Rectal smooth muscle tissue (tissue), 1 donor: ENCODE measurements around the gene ENOSF1.

Experiments
- H3K27ac ChIP-seq: one replicate; pipeline ENCODE4 v1.7.0; 2013; ENCODE audit warnings: low read depth, low read length, inconsistent platforms
- H3K27me3 ChIP-seq: one replicate; pipeline ENCODE4 v1.7.0; 2013; ENCODE audit warnings: low read length; ENCODE audit not compliant: control insufficient read depth, insufficient read depth
- H3K36me3 ChIP-seq: one replicate; pipeline ENCODE4 v1.7.0; 2013; ENCODE audit warnings: low read length; ENCODE audit not compliant: control insufficient read depth, insufficient read depth
- H3K4me1 ChIP-seq: one replicate; pipeline ENCODE4 v1.7.0; 2013; ENCODE audit warnings: low read length; ENCODE audit not compliant: control insufficient read depth, insufficient read depth
- H3K4me3 ChIP-seq: one replicate; pipeline ENCODE4 v1.7.0; 2013; ENCODE audit warnings: low read length
- H3K9ac ChIP-seq: one replicate; pipeline ENCODE4 v1.7.0; 2013; ENCODE audit warnings: low read length

Gene ENOSF1

GRCh38 chr18:647304-647703 lies 65.1 kb downstream of the ENOSF1 start:
- Histone ChIP-seq H3K9ac (no peak overlapping the region), H3K4me1 (no peaks in the 10 kb centered on the region)

GRCh38 chr18:644395-645004 lies 67.9 kb downstream of the ENOSF1 start:
- H3K36me3 ChIP-seq: no peaks in the 10 kb centered on the region
- no peaks in the 10 kb centered on the region for H3K4me1 ChIP-seq
- H3K9ac ChIP-seq: no peak overlapping the region
- H3K4me3 ChIP-seq: no peak overlapping the region
- no peaks in the 10 kb centered on the region for H3K27me3 ChIP-seq
- no peak overlapping the region for H3K27ac ChIP-seq

More at GRCh38 chr18:647304-647703, 65.1 kb downstream of the ENOSF1 start:
- H3K4me3 ChIP-seq: no peak overlapping the region
- no peaks in the 10 kb centered on the region for H3K27me3 ChIP-seq
- H3K36me3 ChIP-seq: no peaks in the 10 kb centered on the region
- no peak overlapping the region for H3K27ac ChIP-seq

- Histone ChIP-seq H3K4me3 (no peak overlapping the region), H3K27ac (no peak overlapping the region), H3K4me1 (no peaks in the 10 kb centered on the region), H3K27me3 (no peaks in the 10 kb centered on the region), H3K36me3 (no peaks in the 10 kb centered on the region), H3K9ac (no peak overlapping the region)
Observed at GRCh38 chr18:641224-641623, 71.2 kb downstream of the ENOSF1 start.

- no peaks in the 10 kb centered on the region for H3K27me3 ChIP-seq
- H3K9ac ChIP-seq: no peak overlapping the region
- no peak overlapping the region for H3K27ac ChIP-seq
- no peak overlapping the region for H3K4me3 ChIP-seq
- H3K4me1 ChIP-seq: no peaks in the 10 kb centered on the region
- no peaks in the 10 kb centered on the region for H3K36me3 ChIP-seq
Observed at GRCh38 chr18:635171-635570, 77.3 kb downstream of the ENOSF1 start.

- Histone ChIP-seq H3K4me1 (no peaks in the 10 kb centered on the region), H3K27me3 (no peaks in the 10 kb centered on the region), H3K4me3 (no peak overlapping the region), H3K9ac (no peak overlapping the region), H3K27ac (no peak overlapping the region), H3K36me3 (no peaks in the 10 kb centered on the region)
Observed at GRCh38 chr18:634551-635045, 77.8 kb downstream of the ENOSF1 start.

GRCh38 chr18:631560-631959 lies 80.9 kb downstream of the ENOSF1 start:
- Histone ChIP-seq H3K27ac (no peak overlapping the region), H3K27me3 (no peaks in the 10 kb centered on the region), H3K36me3 (no peaks in the 10 kb centered on the region), H3K4me1 (no peaks in the 10 kb centered on the region), H3K9ac (no peak overlapping the region), H3K4me3 (no peak overlapping the region)

- Histone ChIP-seq H3K4me3 (no peak overlapping the region), H3K9ac (no peak overlapping the region), H3K36me3 (no peaks in the 10 kb centered on the region), H3K27me3 (no peaks in the 10 kb centered on the region), H3K27ac (no peak overlapping the region), H3K4me1 (no peaks in the 10 kb centered on the region)
Observed at GRCh38 chr18:629269-630150, 82.9 kb downstream of the ENOSF1 start.

- no peaks in the 10 kb centered on the region for H3K27me3 ChIP-seq
- H3K4me1 ChIP-seq: no peaks in the 10 kb centered on the region
- H3K9ac ChIP-seq: no peak overlapping the region
- no peak overlapping the region for H3K27ac ChIP-seq
- H3K4me3 ChIP-seq: no peak overlapping the region
- H3K36me3 ChIP-seq: no peaks in the 10 kb centered on the region
Observed at GRCh38 chr18:627231-627630, 85.2 kb downstream of the ENOSF1 start.

GRCh38 chr18:623761-624620 lies 88.4 kb downstream of the ENOSF1 start:
- Histone ChIP-seq H3K36me3 (no peaks in the 10 kb centered on the region), H3K27ac (no peak overlapping the region), H3K9ac (no peak overlapping the region), H3K27me3 (no peaks in the 10 kb centered on the region), H3K4me1 (no peaks in the 10 kb centered on the region), H3K4me3 (no peak overlapping the region)

GRCh38 chr18:622289-622688 lies 90.1 kb downstream of the ENOSF1 start:
- Histone ChIP-seq H3K9ac (no peak overlapping the region), H3K27ac (no peak overlapping the region), H3K27me3 (no peaks in the 10 kb centered on the region), H3K4me3 (no peak overlapping the region), H3K4me1 (no peaks in the 10 kb centered on the region), H3K36me3 (no peaks in the 10 kb centered on the region)

- H3K27ac ChIP-seq: no peak overlapping the region
- H3K27me3 ChIP-seq: no peaks in the 10 kb centered on the region
- no peaks in the 10 kb centered on the region for H3K4me1 ChIP-seq
- H3K9ac ChIP-seq: no peak overlapping the region
- no peaks in the 10 kb centered on the region for H3K36me3 ChIP-seq
- no peak overlapping the region for H3K4me3 ChIP-seq
Observed at GRCh38 chr18:621291-622043, 91.0 kb downstream of the ENOSF1 start.
